ENCODE measurements around the gene ZFP3.

GRCh38 chr17:5099271-5099670 is 21.0 kb downstream of the ZFP3 start:
- TF ChIP-seq CTCF (conservative IDR thresholded peaks at IDR 0.05 in 1 of 2, IDR thresholded peaks at IDR 0.05 in 1 of 2; ENCODE audit: extremely low read depth in 1 of 2, insufficient read depth in 1 of 2, low read depth in 1 of 2, low read length in 2 of 2) (no peak), EZH2 (IDR thresholded peaks at IDR 0.05; ENCODE audit: borderline replicate concordance, low read length) (no peak)

Data from mammary epithelial cell (primary cell).